Measurements from ENCODE around the gene EFCAB6.

EFCAB6 gene

GRCh38 chr22:43812149-43812842 lies at the start of gene EFCAB6:
EFCAB6 (minus strand) TSS chr22:43812305; CDS start chr22:43782318, 29,987 bp downstream.
- peak; percentile 75 to 81 for DNase-seq (ENCODE audit: low read depth in 1 of 2, low spot score in 1 of 2)

- DNase-seq (ENCODE audit: low read depth in 1 of 2, low spot score in 1 of 2): no peak
Observed at GRCh38 chr22:43861529-43861928, 49.4 kb upstream of the EFCAB6 start.

- DNase-seq (ENCODE audit: low read depth in 1 of 2, low spot score in 1 of 2): no peak
Observed at GRCh38 chr22:43860831-43861230, 48.7 kb upstream of the EFCAB6 start.

GRCh38 chr22:43860126-43860525 lies 48.0 kb upstream of the EFCAB6 start:
- DNase-seq (ENCODE audit: low read depth in 1 of 2, low spot score in 1 of 2): no peak

- DNase-seq (ENCODE audit: low read depth in 1 of 2, low spot score in 1 of 2): no peak
Observed at GRCh38 chr22:43859621-43860020, 47.5 kb upstream of the EFCAB6 start.

- no peak for DNase-seq (ENCODE audit: low read depth in 1 of 2, low spot score in 1 of 2)
Observed at GRCh38 chr22:43859176-43859575, 47.1 kb upstream of the EFCAB6 start.

- no peak for DNase-seq (ENCODE audit: low read depth in 1 of 2, low spot score in 1 of 2)
Observed at GRCh38 chr22:43858156-43858895, 46.2 kb upstream of the EFCAB6 start.

GRCh38 chr22:43857367-43857766 lies 45.3 kb upstream of the EFCAB6 start:
- no peak for DNase-seq (ENCODE audit: low read depth in 1 of 2, low spot score in 1 of 2)

- DNase-seq (ENCODE audit: low read depth in 1 of 2, low spot score in 1 of 2): no peak
Observed at GRCh38 chr22:43855431-43855830, 43.3 kb upstream of the EFCAB6 start.

- no peak for DNase-seq (ENCODE audit: low read depth in 1 of 2, low spot score in 1 of 2)
Observed at GRCh38 chr22:43854786-43855271, 42.7 kb upstream of the EFCAB6 start.

- DNase-seq (ENCODE audit: low read depth in 1 of 2, low spot score in 1 of 2): no peak
Observed at GRCh38 chr22:43854121-43854785, 42.1 kb upstream of the EFCAB6 start.

GRCh38 chr22:43853328-43853931 lies 41.3 kb upstream of the EFCAB6 start:
- DNase-seq (ENCODE audit: low read depth in 1 of 2, low spot score in 1 of 2): no peak

GRCh38 chr22:43852573-43853327 lies 40.6 kb upstream of the EFCAB6 start:
- no peak for DNase-seq (ENCODE audit: low read depth in 1 of 2, low spot score in 1 of 2)

- DNase-seq (ENCODE audit: low read depth in 1 of 2, low spot score in 1 of 2): no peak
Observed at GRCh38 chr22:43851979-43852307, 39.8 kb upstream of the EFCAB6 start.

- DNase-seq (ENCODE audit: low read depth in 1 of 2, low spot score in 1 of 2): no peak
Observed at GRCh38 chr22:43851058-43851978, 39.2 kb upstream of the EFCAB6 start.

GRCh38 chr22:43850529-43850928 lies 38.4 kb upstream of the EFCAB6 start:
- DNase-seq (ENCODE audit: low read depth in 1 of 2, low spot score in 1 of 2): no peak

GRCh38 chr22:43849731-43850130 lies 37.6 kb upstream of the EFCAB6 start:
- DNase-seq (ENCODE audit: low read depth in 1 of 2, low spot score in 1 of 2): no peak

GRCh38 chr22:43848366-43849171 lies 36.5 kb upstream of the EFCAB6 start:
- DNase-seq (ENCODE audit: low read depth in 1 of 2, low spot score in 1 of 2): no peak

Measured in stimulated activated CD4-positive, alpha-beta T cell treated with anti-CD3 and anti-CD28 coated beads, Interleukin-15, amount 100 ng/mL, for 1 hour (primary cell).